Esophagus muscularis mucosa (tissue), 3 donors: Measurements from ENCODE around the gene IFI6.

Experiments used
- POLR2A ChIP-seq: fragments of 450-650 bp; IDR thresholded peaks from one replicate; pipeline ENCODE4 v1.6.1; 2017; ENCODE audit warnings: antibody characterized with exemption, moderate library complexity, mild to moderate bottlenecking, low read depth
- POLR2AphosphoS5 ChIP-seq, 2 donors: sonication (generic); formaldehyde crosslinking; IDR thresholded peaks; one replicate each; pipeline ENCODE4 v1.6.1; 2017; ENCODE audit warnings: antibody characterized with exemption in 2 of 2
- TF ChIP-seq, protein P1 (sequence below), 3 experiments: fragments of 200-600 bp in 2 of 3; fragments of 450-650 bp in 1 of 3; sonication (generic) in 2 of 3; IDR thresholded peaks; one replicate each; pipeline ENCODE4 v1.5.1; 2017 to 2019; ENCODE audit warnings: antibody characterized with exemption in 3 of 3, mild to moderate bottlenecking in 2 of 3, moderate library complexity in 1 of 3

DNA sequence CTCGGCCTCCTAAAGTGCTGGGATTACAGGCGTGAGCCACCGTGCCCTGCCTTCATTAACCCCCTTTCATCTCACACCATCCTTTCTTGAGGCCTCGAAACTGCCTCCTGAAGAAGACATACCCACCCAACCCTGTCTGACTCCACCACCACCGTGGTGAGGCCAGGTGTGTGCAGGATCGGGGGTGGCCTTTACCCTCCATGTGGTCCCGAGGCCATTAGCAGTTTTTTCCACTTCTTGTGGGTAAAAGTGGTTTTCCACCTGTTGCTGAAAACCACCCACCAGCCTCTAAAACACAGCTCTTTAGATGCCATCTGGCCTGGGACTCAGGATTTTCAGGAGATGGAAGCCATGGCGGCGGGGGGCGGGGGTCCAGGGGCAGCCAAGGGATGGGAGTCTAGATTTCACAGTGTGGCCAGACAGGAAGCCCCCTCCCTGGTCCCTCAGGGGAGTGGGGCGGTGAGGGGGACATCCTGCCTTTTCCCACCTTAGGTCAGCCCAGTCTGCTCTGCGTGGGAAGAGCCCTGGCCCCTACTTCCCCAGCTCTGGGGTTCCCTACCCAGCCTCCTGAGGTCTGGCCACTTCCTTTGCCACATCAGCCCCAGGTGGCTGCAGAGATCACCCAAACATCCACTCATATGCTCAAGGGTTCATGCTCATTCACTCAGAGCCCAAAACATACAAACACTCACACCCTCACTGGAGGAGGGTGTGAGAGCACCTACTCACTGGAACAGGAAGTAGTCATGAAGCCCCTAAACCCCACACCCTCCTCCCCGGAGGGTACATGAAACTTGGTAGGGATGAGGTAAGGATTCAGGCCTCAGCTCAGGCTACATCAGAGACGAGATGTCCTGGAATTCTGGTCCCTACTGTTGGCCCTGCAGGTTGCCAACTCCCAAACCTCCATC lies 39.4 kb downstream of the IFI6 start:
- TF ChIP-seq, protein P1, sequence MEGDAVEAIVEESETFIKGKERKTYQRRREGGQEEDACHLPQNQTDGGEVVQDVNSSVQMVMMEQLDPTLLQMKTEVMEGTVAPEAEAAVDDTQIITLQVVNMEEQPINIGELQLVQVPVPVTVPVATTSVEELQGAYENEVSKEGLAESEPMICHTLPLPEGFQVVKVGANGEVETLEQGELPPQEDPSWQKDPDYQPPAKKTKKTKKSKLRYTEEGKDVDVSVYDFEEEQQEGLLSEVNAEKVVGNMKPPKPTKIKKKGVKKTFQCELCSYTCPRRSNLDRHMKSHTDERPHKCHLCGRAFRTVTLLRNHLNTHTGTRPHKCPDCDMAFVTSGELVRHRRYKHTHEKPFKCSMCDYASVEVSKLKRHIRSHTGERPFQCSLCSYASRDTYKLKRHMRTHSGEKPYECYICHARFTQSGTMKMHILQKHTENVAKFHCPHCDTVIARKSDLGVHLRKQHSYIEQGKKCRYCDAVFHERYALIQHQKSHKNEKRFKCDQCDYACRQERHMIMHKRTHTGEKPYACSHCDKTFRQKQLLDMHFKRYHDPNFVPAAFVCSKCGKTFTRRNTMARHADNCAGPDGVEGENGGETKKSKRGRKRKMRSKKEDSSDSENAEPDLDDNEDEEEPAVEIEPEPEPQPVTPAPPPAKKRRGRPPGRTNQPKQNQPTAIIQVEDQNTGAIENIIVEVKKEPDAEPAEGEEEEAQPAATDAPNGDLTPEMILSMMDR (IDR thresholded peaks at IDR 0.05), result no peak
- TF ChIP-seq POLR2A, result no peak
- no peak for TF ChIP-seq POLR2AphosphoS5 (IDR thresholded peaks at IDR 0.05)
